ENCODE results near the gene ADGRL3.
"Not testable (repeated sequence)": the region's sequence is repeated elsewhere in the genome, so short reads cannot be mapped to it uniquely, and the experiment has no call there.

Gene ADGRL3

GRCh38 chr4:61373901-61374440 is 173.8 kb downstream of the ADGRL3 start:
- no peak for DNase-seq

DNA sequence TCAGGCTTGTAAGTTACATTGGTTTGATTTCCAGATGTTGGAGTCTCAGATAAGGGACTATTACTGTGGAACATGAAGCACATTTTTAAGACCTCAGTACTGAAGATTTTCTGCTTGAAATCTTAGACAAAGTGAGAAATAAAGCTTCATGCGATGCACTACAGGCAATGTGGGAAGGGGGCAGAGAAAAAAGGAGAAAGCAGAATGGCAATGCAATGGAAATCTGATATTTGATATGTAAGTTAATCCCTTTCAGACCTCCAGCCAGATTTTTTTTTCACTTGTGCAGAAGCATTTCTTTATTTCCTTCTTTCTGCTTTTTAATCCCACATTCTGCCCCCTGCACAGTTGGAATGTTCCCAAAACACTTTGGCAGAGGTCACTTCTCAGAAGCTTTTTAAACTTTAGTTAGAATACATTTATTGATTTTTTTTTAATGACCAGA is 174.3 kb downstream of the ADGRL3 start:
- no peak for DNase-seq

GRCh38 chr4:61375301-61375700 is 175.2 kb downstream of the ADGRL3 start:
- no peak for DNase-seq

DNA sequence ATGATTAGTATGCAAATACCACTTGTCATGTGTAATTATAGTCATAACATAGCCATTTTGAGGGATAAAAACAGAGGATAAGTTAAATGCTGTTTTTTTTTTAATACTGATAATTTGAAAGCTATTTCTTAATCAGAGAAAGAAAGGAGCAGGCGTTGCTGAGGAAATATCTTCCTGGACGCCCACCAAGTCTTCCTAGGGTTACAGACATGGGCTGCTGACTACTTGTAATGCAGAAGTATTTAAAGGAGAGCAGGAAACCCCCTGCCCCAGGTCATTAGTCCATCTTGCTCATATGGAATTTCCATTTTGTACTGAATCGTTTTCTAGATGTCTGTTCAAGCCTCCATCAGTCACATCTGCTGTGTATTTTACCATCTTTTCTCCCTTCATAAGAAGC is 176.2 kb downstream of the ADGRL3 start:
- no peak for DNase-seq

- DNase-seq = no peak
Measured at GRCh38 chr4:61379406-61379805, 179.3 kb downstream of the ADGRL3 start.

- no peak for DNase-seq
Measured at GRCh38 chr4:61380865-61381264, 180.7 kb downstream of the ADGRL3 start.

- no peak for DNase-seq
Measured at GRCh38 chr4:61385256-61385655, 185.1 kb downstream of the ADGRL3 start.

GRCh38 chr4:61387372-61387771 is 187.2 kb downstream of the ADGRL3 start:
- not testable (repeated sequence) for DNase-seq

DNA sequence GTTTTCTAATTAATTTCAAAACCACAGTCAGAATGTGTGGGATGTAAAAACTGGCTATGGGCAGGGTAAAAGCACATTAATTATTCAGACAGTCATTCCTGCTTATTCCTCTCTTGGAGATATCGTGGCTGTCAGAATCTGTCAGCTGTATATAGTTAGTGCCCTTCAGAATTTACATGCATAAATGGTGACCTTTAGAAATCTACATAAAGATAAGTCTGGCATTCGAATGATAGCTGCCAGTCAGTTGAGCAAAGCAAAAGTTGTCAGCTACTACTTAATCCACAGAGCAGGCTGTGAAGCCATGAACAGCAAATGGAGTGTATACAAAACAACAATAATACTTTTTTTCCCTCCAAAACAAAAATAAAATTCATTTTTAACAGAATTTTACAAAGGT is 189.5 kb downstream of the ADGRL3 start:
- DNase-seq = no peak

DNA sequence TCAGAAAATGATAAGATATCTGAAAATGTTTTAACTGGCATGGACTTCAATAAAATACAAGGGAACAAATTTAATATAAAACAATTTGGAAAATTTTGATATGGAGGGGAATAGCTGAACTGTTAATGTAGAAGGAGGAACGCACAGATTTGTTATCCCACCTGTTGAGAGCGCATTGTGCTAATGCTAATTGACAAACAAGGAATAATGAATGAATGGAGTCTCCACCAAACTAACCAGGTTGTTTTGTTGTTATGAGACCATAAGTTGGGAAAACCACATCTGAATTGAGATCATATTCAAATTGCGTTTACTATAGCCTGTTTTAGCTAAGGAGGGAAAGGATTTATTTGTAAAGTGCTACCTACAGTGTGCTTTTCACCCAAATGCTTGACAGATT is 195.6 kb downstream of the ADGRL3 start:
- no peak for DNase-seq

DNA sequence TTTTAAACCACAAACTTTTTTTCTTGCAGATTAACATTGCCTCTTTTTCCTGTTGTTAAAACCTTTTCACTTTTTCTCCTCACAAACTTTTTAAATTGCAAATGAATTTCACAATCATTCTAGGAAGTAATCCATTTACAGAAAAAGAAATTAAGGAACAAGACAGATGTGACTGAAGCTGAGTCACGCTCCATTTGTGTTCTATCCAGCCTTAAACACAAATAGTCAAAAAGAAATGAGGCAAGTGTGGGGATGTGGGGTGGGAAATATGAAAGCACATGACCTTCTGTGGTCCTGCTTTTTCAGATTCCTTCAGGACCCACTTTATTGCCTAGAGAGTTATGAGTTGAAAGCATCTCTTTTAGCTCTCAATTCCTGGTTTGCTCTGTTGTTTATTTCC is 197.0 kb downstream of the ADGRL3 start:
- DNase-seq = no peak

DNA sequence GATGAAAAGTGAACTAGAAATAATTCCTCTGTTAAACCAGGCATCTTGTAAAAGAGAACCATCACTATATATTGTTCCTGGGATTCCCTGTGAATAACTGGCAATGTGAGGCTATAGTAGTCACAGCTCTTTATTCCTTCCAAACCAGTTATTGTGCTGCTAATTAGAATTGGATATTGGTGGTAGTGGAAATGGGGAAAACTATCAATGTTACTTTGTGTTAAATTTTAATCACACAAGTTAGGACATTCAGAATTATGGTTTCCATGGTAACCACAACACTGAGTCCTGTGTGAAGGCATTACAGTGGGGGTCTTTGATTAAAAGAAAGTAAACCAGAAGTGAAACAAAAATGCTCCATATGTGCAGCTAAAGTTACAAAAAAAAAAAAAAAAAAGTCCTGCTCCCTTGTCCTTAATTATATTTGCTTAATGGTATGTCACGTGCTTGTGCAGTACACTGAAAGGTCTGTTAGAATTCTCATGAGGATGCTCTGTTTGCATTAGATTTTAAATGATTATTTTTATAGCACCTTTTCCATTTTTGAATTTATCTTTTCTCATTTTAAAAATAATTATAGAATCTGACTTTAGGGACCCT is 200.4 kb downstream of the ADGRL3 start:
- no peak for DNase-seq

GRCh38 chr4:61401771-61402170 is 201.6 kb downstream of the ADGRL3 start:
- DNase-seq = no peak

GRCh38 chr4:61405307-61405706 is 205.2 kb downstream of the ADGRL3 start:
- DNase-seq = no peak

DNA sequence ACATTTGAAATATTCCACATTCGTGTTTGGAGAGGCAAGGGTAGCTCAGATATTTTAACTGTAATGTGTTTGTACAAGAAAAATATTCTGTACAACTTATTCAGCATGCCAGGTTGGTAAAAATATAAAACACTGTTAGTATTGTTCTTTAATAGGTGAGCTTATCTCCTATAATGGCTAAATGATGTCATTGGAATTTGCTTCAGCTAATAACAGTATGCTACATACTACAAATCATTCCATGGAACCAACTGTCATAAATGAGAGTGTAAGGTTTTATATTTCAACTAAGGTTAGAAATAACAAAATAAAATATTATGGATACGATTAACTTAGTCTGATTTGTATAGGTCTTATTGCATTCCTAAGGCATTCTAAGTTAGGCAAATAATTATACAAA is 206.6 kb downstream of the ADGRL3 start:
- no peak for DNase-seq

GRCh38 chr4:61407642-61408618 is 207.8 kb downstream of the ADGRL3 start:
- no peak for DNase-seq

- DNase-seq = no peak
Measured at GRCh38 chr4:61408861-61409260, 208.7 kb downstream of the ADGRL3 start.

GRCh38 chr4:61411241-61411640 is 211.1 kb downstream of the ADGRL3 start:
- DNase-seq = no peak

DNA sequence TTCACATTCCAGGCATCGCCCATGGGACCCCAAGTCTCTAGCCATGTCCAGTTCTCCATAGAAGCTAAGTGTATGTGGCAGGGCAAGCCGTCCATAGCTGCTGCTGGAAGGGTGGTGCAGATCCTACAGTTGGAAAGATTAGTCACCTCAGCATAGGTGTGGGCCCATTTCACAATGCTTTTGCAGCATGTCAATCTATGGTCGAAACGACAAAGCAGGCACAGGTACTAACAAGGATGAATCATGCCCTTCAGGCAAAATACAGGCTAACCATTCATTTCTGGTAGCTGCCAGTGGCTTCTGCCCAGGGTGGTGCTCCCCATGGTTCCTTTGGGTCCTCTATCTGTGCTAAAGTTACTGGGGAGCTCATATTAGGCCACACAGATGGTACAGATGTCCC is 225.2 kb downstream of the ADGRL3 start:
- DNase-seq = no peak

GRCh38 chr4:61426229-61426628 is 226.1 kb downstream of the ADGRL3 start:
- DNase-seq = no peak

GRCh38 chr4:61427099-61427817 is 227.1 kb downstream of the ADGRL3 start:
- DNase-seq = no peak

GRCh38 chr4:61427818-61428495 is 227.8 kb downstream of the ADGRL3 start:
- no peak for DNase-seq

GRCh38 chr4:61428950-61429349 is 228.8 kb downstream of the ADGRL3 start:
- no peak for DNase-seq

Data from stimulated activated CD4-positive, alpha-beta T cell treated with anti-CD3 and anti-CD28 coated beads, Interleukin-4, amount 100 ng/mL, for 4 hours (primary cell).